Coronary artery (tissue), 2 donors: ENCODE results near the gene HPSE2.

ENCODE experiments used
- DNase-seq: peaks from one replicate; pipeline ENCODE4 v3.0.0-alpha.2; 2017; ENCODE audit warnings: low spot score
- H3K27ac ChIP-seq, 2 donors: fragments of 200-600 bp; sonication (generic); one replicate each; pipeline ENCODE4 v1.5.1; 2016 to 2019
- H3K4me3 ChIP-seq: fragments of 200-600 bp; sonication (generic); 2 replicates; pipeline ENCODE4 v1.5.1; 2016; ENCODE audit warnings: mild to moderate bottlenecking, moderate library complexity
- TF ChIP-seq, protein P1 (sequence below): fragments of 200-600 bp; sonication (generic); IDR thresholded peaks from one replicate; pipeline ENCODE4 v1.5.1; 2019; ENCODE audit warnings: antibody characterized with exemption

The HPSE2 gene

DNA sequence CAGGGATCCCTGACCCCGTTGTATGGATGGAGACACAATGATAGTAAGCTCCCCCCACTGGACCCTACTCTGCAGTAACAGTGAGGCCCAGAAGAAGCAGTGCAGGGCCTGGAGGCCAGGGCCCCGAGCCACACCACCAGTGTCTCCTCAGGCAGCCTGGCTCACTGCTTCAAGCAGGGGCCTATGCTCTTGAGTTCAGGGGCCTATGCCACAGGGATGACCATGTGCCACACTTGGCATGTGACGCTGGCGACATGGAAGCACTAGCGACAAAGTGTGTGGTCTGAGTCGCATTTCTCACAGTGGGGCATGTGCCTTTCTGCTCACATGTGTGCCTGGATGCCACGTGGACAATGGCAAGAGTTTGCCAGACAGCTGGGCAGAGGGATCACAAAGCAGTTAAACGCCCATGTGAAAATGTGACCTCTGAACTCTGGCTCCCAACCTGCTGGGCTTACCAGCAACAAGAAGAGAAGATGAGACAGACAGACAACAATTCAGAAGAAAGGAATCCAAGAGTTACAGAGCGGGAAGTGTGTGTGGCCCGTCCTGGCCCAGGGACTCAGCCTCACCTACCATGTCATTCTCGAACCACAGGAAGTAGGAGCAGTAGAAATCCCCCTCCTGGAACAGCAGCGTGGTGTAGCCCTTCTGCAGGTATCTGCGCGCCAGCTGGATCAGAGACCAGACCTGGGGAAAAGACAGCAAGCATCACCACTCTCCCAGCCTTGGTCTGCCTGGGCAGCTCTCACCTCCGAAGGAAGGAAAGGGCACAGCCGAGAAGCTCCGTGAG is 816.0 kb downstream of the HPSE2 start:
- Histone ChIP-seq H3K4me3 (no peak overlapping the region), H3K27ac (no peak overlapping the region)
- TF ChIP-seq, protein P1, sequence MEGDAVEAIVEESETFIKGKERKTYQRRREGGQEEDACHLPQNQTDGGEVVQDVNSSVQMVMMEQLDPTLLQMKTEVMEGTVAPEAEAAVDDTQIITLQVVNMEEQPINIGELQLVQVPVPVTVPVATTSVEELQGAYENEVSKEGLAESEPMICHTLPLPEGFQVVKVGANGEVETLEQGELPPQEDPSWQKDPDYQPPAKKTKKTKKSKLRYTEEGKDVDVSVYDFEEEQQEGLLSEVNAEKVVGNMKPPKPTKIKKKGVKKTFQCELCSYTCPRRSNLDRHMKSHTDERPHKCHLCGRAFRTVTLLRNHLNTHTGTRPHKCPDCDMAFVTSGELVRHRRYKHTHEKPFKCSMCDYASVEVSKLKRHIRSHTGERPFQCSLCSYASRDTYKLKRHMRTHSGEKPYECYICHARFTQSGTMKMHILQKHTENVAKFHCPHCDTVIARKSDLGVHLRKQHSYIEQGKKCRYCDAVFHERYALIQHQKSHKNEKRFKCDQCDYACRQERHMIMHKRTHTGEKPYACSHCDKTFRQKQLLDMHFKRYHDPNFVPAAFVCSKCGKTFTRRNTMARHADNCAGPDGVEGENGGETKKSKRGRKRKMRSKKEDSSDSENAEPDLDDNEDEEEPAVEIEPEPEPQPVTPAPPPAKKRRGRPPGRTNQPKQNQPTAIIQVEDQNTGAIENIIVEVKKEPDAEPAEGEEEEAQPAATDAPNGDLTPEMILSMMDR = no peak
- peak; percentile 64 for DNase-seq

DNA sequence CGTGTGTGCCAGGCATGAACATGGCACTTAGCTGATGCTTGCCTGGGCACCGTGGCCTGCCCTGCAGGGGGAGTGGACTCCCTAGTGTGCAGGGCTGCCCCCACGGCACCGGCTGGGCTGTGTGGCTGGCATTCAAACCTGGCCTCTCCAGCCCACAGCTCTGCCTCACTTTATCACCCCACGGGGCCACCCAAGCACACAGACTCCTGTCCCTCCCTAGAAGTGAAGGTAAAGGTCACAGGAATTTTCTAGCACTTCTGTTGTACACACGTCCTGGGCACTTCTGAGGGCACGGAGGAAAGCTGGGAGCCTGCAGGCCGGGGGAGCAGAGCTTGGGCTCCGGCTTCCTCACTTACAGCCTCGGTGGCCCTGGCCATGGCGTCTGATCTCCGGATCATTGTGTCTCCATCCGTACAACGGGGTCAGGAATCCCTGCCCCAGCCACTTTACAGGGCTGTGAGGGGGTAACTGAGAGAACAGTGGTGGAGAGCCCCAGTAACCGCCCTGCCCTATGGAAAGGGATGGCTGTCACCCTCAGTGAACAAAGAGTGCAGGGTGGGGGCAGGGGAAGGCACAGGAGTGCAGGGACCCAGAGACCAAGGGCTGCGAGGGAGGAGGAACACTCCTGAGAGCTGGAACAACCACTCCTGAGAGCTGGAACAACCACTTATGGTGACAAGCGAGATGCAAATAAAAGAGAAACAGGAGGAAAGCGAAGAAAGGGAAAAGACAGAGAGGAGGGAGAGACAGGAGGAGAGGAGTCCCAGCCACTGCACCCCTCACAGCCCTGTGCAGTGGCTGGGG is 816.8 kb downstream of the HPSE2 start:
- no peak overlapping the region for H3K4me3 ChIP-seq
- H3K27ac ChIP-seq = no peak overlapping the region
- peak; percentile 43 for DNase-seq

DNA sequence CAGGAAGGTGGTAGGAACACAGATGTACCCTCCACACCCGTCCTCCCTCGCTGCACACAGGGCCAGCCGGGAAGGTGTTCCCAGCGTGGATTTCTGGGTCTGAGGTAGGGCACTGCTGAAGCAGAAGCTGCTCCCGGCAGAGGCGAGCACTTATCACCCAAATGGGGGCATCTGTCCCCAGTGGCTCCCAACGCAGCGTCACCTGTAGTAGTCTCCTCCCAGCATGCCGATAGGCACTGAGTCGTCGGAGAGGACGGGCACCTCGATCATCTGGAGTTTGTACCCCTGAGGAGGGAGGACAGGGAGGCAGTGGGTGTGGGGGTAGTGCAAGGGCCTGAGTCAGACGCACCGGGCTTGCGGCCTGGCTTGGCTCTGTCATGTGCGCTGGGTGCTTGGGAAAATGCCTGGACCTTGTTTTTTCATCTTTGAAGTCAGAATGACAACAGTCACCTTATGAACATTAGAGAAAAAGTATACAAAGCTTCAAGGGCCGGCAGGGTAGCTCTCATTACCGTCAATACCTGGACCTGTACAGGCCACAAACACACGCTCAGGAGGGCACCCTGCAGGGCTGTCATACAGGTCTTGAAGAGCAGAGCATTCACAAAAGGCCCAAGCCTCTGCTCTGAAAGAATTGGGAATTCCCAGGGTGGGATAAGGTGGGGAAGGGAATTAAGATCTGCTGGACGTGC is 817.5 kb downstream of the HPSE2 start:
- Histone ChIP-seq H3K27ac (no peak overlapping the region), H3K4me3 (no peak overlapping the region)
- TF ChIP-seq, protein P1 = no peak
- DNase-seq = peak; percentile 69

More for the DNA sequence above, 816.8 kb downstream of the HPSE2 start:
- TF ChIP-seq, protein P1 = no peak

DNA sequence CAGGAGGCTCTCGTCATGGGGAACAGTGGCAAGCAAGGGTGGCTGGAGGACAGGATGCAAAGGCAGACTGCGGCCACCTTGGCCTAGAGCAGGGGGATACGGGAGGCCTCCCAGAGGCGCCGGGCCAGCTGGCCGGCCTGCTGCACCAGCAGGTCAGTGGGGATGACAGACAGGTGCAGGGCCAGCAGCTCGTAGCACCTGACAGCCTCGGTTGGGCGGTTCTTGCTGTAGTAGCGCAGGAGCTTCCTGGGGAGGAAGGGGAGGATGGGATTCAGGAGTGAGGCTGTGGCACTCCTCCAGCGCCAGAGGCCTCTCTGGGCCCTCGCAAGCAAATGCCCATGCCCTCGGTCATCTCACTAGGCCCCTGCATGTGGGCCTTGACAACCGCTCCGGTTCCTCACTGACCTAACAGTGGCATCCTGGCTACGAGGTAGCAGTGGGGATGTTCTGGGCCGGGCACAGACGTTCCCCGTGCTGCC is 818.1 kb downstream of the HPSE2 start:
- TF ChIP-seq, protein P1 = no peak
- H3K4me3 ChIP-seq = no peak overlapping the region
- DNase-seq = peak; percentile 70

DNA sequence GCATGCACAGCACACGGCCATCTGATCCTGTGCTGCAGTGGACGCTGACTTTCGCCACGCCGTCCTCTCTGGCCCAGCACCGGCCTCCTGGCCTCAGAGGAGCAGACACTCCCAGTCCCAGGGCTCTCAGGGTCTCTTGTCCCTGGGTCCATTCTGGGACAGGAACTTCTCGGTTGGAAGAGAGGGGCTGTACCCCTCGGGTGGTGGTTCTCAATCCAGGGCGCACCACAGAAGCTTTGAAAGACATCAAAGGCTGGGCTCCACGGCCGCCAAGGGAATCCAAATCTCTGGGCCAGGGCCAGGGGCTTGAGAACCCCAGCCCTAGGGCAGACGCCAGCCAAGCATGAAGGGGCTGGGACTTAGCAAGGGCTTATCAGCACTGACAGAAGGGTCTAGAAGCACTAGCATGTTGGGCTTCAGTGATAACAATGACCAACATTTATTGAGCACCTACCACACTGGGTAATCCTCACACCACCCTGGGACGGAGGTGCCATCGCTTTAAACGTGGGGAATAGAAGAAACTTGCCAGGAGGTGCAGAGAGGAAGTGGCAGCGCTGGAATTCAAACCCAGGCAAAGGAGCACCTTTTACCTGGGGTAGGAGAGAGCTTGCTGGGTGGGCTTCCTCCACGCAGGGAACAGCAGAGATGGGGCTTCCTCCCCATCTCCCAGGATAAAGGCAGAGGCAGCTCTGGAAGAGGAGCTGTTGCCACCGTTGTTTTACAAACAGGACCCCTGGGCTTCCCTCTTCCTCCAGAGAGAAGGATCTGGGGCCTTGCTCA is 818.9 kb downstream of the HPSE2 start:
- no peak overlapping the region for H3K27ac ChIP-seq
- peak; percentile 71 for DNase-seq
- H3K4me3 ChIP-seq = no peak overlapping the region
- TF ChIP-seq, protein P1 = no peak

More for the DNA sequence above, 818.1 kb downstream of the HPSE2 start:
- H3K27ac ChIP-seq = no peak overlapping the region

DNA sequence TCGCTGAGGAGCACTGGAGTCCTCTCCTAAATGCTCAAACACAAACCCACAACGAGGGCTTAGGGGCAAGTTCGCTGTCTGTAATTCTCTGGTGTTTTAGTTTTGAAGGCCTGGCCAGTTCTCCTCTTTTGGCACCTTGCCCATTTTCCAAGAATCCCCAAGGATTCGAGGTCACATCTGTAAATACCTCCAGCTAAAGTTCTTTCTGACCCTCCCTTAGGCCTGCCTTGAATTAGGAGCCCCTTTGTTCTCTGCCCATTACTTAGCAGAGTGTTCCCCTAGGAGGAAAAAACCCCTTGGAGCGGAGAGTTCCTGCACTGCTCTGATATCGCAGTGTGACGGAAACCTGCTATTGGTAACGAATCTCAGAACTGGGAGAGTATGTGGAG is 819.9 kb downstream of the HPSE2 start:
- TF ChIP-seq, protein P1 = no peak
- H3K4me3 ChIP-seq = no peak overlapping the region
- H3K27ac ChIP-seq = peak overlapping the region; percentile 7 to 87
- DNase-seq = peak; percentile 69
